Myocyte (in vitro differentiated cells): ENCODE measurements around the gene INPP5J. TPM values are rescaled to one million over a fixed set of nuclear protein-coding genes. Genes with fewer than 3 reads are reported as not detected.
"Not testable (repeated sequence)": the region's sequence is repeated elsewhere in the genome, so short reads cannot be mapped to it uniquely, and the experiment has no call there.

Experiments
- DNase-seq: peaks from one replicate; pipeline ENCODE4 v3.0.0-alpha.2; 2012; ENCODE audit warnings: low read depth
- total RNA-seq: library from RNA; depleted of rRNA; stranded (reverse); fragments of >200 nt; gene quantifications from 2 replicates; pipeline ENCODE4 v1.2.3, GENCODE V29; 2014

The INPP5J gene
- total RNA-seq, 1 donor from 2014 or later = 0.40 TPM

- peak; percentile 65 for DNase-seq
Measured at GRCh38 chr22:31143537-31143936, 20.8 kb downstream of the INPP5J start.

GRCh38 chr22:31144223-31144622 lies 21.5 kb downstream of the INPP5J start:
- DNase-seq = no peak

- DNase-seq = no peak
Measured at GRCh38 chr22:31148488-31148887, 25.7 kb downstream of the INPP5J start.

GRCh38 chr22:31148953-31149627 lies 26.3 kb downstream of the INPP5J start:
- peak; percentile 81 for DNase-seq

- DNase-seq = no peak
Measured at GRCh38 chr22:31150615-31151014, 27.8 kb downstream of the INPP5J start.

DNA sequence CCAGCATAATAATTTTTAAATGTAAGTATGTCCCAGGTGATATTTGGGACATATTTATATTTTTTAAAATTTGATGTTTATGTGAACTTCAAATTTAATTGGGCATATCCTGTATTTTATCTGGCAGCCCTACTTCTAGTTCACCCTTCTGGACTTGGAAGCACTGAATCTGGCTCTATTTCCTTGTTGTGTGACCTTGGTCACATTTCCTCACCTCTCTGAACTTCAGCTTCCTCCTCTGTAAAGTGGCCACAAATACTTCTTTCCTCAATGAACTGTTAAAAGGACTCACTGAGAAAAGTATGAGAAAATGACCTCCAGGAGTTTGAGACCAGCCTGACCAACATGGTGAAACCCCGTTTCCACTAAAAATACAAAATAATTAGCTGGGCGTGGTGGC lies 29.1 kb downstream of the INPP5J start:
- DNase-seq = no peak

- no peak for DNase-seq
Measured at GRCh38 chr22:31153357-31153756, 30.6 kb downstream of the INPP5J start.

DNA sequence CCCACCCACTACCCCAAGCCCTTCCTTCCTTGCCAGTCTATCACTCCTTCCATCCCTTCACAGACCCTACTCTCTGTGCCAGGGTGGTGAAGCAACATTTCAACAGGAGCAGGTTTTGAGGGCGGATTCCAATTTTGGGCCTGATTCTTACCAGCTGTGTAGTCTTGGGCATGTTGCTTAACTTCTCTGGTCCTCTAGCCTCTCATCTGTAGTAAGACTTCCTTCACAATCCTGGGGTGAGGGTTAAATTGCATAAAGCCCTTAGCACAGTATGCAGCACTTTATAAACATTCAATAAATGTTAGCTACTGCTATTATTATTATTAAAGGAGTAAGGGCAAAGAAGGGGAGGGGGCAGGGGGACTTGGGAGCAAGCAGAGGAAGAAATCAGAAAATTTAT lies 32.2 kb downstream of the INPP5J start:
- DNase-seq = no peak

DNA sequence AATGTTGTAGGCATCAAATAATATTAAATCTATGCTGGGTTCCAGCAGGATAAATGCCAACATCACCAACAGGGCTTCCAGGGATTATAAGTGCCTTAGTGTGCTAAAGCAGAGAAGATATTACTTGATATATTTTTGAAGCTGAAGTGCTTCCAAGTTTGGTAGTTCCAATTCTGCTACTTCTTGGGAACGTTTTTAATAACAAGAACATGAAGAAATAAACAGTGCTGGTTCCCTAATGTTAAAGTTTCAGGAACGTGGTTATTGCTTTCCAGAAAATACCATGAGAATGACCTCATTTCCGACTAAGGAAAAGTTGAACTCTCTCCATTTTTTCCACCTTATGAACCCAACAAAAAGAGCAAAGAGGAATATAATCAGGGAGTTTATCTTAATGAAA lies 32.7 kb downstream of the INPP5J start:
- no peak for DNase-seq

DNA sequence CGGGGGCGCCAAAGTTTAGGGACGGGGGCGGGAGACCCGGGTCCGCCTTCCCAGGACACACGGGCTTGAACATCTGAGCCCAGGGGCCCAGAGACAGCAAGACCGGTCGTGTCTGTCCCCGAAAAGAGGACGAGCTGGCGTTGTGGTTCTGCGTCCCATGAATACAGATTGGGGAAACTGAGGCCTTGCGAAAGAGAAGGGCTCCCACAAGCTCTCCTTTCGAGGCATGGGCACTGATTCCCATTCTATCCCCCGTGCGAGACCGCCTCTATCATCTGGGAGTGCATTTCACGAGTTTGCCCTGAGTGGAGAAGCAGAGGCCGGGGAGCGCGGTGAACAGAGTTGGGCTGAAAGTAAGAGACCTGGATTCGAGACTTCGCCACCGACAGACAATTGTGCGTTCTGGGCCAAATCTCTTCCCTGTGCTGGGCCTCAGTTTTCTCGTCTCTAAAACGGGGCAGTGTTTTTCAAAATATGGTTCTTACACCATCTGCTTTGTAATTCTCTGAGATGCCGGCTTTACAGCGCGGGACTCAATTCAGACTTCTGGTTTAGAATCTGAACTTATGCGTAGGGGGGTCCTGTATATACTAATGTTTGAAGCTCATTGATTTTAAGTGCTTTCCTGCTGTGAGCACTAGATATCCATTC lies 37.7 kb downstream of the INPP5J start:
- DNase-seq = no peak

GRCh38 chr22:31161386-31161785 lies 38.6 kb downstream of the INPP5J start:
- DNase-seq = no peak

DNA sequence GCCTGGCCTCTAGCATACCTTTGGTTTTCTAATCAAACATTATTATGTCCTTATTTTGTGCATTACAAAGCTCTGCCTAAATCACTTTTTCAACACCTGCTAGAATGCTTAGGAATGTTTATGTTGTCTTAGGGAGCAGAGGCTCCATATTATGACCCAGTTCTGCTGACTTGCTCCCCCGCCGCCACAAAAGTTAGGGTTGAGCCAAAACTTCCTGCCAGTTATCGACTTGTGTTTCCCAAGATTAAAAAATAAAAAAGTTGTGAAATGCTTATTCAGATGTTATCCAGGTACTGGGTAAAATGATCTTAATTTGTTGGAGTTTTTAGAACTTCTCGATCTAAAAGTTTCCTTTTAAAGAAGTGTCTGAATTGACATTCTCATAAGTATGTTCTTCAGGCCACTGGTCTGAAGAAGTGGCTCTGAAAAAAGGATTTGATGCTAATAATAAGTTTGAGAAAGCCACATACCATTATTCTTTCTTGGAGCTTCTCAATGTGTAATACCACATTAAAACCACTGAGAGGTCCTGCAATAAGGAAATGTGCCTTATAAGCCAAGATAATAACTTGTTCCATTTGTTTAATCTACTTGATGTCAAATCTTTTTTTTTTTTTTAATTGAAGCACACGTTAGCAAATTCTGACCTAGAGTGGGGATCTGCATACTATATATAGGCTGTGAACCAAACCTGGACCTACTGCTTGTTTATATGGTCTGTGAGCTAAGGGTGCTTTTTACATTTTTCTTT lies 39.4 kb downstream of the INPP5J start:
- DNase-seq = no peak

DNA sequence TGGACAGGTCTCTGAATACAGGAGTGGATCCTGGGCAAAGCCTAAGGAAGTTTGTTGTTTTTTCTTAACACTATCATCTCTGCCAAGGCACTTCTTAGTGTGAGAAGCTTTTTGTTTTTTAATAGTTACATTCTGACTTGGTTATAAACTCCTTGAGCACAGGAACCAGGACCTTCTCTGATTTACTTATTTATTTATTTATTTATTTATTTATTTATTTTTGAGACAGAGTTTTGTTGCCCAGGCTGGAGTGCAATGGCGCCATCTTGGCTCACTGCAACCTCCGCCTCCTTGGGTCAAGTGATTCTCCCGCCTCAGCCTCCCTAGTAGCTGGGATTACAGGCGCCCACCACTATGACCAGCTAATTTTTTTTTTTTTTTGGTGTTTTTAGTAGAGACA lies 48.2 kb downstream of the INPP5J start:
- DNase-seq = no peak

- not testable (repeated sequence) for DNase-seq
Measured at GRCh38 chr22:31171734-31172133, 49.0 kb downstream of the INPP5J start.

DNA sequence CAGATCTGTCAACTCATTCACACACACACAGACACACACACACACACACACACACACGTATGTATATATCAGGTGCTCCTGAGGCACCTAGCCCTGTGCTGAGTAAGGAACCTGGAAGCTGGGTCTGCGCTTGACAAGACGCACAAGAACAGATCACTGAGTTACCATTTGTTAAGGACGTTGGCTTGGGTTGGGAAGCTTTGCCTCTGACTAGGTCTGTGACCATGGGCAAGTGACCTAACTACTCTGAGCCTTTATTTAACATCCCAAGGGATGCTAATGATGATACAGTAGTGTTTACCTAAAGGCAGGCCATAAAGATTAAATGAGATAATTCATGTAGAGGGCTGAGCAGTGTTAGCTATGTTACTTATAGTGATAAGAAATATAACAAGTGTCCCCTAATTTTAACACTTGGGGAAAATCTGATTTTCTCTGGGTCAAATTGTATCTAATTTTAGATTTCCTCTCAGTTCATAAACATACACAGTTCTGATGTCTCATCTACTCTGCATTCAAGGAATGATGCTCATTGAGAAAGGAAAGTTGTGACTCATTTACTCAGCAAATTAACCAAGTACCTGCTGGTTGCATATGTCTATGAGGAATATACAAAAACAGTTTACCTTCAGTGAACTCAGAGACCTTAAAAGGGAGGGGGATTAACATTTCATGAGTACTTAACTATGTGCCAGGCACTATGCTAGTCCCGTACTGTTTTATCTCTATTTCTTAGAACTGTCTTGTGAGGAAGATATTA lies 50.8 kb downstream of the INPP5J start:
- DNase-seq = peak; percentile 63

DNA sequence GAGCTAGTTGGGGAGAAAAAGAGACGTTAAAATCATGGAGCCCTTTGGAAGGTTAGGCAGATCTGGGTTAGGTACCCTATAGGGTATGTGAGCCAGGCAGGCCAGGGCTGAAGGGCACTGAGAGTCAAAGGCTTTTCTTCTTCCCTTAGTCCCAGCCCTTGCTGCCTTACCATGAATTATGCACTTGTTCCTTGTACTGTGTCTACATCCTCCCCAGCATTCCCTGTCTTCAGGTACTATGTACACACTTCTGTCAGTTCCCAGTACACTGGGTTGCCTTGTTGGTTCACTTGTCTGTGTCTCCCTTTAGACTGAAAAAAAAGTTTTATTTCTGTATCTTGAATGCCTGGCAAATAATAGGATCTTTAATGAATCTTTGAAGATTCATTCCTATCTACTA lies 54.2 kb downstream of the INPP5J start:
- no peak for DNase-seq

DNA sequence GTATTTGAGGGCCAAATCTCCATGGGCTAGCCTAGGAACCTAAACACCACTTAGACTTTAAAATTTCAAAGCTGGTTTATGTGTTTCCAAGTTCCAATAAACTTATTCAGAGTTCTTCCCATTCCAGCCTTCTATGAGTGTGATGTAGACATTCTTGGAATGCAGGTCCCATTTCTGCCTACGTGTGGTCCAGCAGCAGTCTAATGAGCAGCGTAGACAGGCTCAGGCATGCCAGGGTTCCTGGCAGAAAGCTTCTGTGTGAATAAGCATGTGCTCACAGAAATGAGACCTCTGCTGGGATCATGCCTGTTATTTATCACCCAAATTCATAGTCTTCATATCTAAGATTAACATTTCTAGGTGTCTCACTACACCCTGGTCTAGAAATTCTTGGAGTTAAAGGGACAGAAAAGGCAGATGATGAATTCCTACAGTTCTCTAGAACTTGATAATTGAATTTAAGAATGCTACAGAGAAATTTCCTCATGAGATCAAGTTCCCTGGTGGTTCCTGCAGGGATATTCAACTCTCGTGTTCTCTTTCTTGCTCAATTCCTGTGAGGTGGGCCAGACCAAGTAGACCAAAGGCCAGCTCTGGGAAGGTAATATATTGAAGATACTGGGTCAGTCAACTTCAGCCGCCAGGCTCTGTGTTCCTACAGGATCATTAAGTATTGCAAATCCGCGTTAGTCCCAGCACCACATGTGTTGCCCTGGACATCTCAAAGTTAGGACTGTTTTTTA lies 54.8 kb downstream of the INPP5J start:
- DNase-seq = peak; percentile 65

DNA sequence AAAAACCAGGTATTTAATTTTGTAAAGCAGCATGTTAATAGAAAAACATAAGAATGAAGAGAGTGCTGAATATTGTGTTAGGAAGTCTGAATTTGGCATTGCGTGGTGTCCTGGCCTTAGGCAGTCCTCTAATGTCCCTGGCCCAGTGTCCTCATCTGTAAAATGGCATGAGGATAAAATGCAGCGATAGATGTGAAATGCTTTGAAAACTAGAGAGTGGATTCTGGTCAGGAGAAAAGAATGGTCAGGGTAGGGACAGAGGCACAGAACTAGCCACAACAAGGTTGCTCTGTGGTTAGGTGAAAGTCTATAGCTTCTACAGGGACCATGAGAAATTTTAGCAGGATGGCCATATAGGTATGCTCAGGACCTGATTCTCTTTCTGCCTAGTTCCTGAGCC lies 56.1 kb downstream of the INPP5J start:
- DNase-seq = no peak

DNA sequence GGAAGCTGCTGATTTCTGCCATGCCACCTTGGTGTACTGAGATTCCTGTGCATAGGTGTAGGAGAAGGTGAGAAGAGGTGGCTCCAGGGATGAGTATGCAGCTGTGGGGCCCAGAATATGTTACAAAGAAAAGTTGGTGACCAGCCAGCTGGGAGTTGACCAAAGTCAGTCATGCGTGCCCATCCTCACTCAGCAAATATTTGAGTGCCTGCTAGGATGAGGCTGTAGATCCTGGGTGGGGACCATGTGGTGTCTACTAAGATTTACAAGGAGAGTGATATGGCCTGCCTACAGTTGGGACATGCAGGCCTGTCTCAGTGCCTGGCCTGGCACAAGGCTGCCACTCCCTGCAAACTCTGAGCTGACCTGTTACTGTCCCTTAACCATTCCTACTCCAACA lies 56.6 kb downstream of the INPP5J start:
- peak; percentile 38 for DNase-seq

DNA sequence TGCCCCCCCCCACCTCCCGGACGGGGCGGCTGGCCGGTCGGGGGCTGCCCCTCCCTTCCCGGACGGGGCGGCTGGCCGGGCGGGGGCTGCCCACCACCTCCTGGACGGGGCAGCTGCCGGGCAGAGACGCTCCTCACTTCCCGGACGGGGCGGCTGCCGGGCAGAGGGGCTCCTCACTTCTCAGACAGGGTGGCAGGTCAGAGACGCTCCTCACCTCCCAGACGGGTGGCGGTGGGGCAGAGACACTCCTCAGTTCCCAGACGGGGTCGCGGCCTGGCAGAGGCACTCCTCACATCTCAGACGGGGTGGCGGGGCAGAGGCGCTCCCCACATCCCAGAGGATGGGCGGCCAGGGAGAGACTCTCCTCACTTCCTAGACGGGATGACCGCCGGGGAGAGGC lies 61.2 kb downstream of the INPP5J start:
- no peak for DNase-seq
